ENCODE data around the gene CALU.

Gene CALU

DNA sequence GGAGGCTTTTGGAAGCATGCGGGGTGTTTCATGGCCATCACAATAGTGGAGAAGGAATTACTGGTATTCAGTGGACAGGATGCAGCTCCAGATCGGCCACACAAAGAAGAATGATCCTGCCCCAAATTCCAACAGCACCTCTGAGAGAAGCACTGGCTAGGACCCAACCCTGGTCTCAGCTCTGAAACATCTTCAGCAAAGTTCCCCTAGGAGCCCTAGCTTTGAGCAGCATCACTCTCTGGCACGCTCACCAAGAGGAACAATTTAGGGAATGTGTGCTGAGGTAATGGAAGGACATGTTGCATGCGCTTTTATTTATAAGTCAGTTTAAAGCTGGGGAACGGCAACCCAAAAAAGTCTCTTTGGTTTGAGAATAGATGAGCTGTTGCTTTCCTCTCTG, 42.0 kb downstream of the CALU start:
- no peak for FAIRE-seq
- DNase-seq (ENCODE audit: insufficient read length, low spot score) = no peak

DNA sequence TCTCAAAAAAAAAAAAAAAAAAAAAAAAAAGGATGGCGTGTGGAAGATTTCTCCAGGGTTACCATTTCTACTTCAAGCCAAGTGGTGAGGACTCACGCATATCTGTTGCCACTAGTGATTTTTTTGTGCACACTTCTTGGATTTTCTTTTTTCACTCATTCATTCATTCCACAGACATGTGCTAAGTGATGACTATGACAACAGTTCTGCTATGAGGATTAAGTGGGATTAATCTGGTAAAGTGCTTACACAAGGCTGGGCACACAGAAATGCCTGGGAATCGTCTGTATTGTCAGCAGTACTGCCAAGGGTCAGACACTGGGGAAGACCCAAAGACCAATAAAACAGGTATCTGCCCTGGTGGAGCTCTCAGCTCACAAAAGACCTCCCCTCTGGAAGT, 42.7 kb downstream of the CALU start:
- FAIRE-seq (no peak), DNase-seq (ENCODE audit: insufficient read length, low spot score) (no peak)

DNA sequence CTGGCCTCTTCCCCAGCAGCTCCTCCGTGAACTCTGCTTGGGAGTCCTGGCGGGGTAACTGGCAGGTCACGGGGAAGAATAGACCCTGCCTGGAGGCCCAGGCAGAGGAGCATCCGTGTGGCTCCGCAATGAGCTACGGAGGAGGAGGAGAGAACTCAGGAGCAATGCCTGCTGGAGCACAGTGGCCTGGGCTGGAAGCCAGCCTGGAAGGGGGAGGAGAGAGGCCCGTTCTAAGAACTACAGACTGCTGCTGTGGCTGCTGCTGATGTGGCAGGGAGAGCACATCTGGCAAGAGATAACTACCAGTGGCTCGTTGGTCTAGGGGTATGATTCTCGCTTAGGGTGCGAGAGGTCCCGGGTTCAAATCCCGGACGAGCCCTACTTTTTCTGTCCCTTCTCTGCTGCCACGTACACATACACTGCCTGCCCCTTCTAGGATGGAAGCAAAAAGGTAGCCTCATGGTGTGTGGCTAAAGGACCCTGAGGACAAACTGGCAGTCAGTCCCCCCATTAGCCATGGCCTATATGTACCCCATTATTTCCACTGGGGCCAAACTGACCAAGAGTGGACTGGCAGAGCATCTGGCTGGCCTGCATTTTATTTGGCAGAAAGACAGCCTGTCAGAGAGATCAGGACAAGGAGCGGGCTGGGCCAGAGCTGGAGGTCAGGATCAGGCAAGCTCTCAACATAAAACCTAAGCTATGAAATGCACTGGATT, 44.1 kb downstream of the CALU start:
- FAIRE-seq (no peak), DNase-seq (ENCODE audit: insufficient read length, low spot score) (no peak)

DNA sequence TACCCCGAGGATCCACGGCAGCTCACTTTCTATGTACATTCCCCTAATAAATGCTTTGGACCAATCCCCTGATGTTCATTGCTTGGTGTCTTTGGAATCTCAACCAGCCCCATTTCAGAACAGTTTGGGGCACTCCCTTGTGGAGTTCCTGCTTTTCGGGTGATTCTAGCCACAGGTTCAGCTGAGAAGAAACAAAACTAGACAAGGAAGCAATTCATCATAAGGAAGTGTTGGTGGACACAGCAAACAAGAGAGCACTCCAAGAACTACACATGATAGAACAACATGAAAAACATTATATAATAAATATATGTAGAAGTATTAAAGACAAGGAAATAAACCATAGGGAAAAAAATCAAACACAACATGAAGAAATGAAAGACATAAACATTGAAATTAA, 46.6 kb downstream of the CALU start:
- DNase-seq (ENCODE audit: insufficient read length, low spot score) (no peak), FAIRE-seq (no peak)

DNA sequence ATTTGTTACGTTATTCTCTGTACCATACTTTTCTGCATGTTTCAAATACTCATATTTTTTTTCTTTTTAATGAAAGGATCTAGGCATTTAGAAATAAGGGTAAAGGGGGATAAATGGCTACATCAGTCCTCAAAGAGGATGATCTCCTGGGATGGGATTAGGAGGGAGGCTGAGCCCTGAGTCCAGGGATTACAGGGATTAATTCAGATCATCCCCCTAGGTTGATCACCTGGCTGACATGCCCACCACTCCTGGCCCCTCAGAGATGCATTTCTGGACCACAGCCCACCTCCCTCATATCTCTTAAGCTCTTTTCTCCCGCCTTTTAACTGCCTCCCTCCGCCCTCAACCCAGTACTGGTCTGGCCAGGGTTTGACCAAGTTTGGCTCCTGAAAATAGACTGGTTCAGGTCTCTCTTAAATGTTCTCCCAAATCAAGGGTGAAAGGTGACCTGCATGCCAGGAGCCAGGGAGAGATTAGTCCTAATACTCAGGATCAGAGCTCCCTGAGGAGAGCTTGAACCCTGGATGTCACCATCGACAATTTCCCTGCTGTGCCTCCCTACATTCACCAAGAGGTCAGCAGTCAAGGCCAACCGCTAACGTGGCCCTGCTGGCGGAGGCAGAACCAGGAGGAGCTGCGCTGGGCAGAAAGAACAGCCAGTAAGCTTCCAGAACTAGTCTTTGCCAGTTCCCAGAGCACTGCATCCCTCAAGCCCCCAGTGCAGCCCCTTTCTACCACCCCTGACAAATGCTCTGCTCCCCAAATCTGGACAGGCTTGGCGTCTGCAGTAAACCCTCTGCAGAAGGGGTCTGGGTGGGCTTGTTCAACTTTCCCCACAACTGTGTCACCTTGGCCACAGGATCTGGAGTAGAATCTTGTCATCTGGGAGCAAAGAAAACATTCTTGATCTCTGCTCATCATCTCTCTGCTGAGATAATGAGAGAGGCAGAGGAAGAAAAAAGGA, 49.6 kb downstream of the CALU start:
- DNase-seq (ENCODE audit: insufficient read length, low spot score) (no peak), FAIRE-seq (no peak)

DNA sequence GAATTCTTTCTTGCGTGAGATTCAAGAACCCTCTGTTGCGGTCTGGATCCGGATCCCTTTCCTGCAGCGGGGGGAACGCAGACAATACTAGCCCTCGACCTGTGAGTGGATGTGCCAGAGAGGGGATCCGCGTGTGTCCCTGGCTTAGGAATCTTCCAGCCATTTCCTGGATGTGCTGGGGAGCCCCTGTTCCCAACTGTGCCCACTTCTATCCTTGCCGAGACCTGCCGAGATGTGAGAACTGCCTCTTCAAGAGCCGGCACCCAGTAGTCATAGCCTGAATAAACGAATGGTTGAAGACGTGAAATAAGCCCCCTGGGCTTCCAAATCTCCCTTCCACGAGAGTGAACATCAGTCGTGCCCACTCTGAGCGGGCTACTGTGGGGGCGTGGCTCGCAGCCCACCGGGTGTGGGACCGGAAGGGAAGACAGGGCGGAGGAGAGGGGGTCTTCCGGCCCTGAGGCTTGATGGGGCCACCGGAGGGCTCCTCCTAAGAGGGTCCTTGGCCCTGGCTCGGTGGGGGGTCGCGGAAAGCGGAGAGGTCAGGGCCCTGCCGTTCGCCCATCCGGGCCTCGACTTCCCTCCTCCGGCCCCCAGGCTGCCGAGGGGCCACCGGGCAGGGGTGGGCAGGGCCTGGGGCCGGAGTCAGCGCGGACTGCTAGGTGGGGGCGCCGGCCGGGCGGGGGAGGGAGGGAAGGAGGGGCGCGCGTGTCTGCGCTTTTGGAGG, 51.3 kb downstream of the CALU start:
- FAIRE-seq = no peak
- DNase-seq (ENCODE audit: insufficient read length, low spot score) = no peak

DNA sequence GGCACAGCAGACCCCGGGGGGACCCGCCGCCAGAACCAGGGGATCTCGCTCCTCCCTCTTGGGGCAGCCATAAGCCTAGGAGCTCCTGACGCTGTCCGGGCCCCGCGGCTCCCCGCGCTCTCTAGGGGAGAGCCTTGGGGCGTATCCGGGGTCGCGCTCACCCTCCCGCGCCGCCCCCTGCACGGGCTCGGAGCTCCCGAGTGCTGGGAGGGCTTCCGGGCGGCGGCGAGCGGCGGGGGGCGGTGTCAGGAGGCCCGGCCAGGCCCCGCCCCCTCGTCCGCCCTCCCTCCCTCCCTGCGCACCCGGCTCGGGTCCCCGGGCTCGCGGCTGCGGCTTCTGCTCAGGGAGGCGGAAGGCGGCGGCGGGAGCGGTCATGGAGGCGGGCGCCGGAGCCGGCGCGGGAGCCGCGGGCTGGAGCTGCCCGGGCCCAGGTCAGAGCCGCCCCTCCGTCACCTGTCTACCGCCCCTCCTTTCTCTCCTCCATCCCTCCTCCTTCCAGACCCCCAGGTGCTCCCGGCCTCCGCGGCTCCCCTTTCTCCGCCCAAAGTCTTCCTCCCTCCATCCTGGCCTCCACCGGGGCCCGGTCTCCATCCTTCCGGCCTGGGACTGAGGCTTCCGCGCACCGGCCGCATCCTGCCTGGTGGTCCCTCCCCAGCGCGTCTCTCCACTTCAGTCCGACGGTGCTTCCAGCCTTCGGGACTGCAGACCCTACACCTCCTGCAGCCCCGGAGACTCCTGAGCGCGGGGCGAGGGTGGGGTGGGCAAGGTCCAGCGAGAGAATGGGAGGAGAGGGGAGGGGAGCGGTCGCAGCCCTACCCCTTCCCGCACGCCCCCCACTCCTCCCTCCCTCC, 52.2 kb downstream of the CALU start, which contains the start of gene CCDC136:
Gene CCDC136, plus strand, starts transcription at position 848 of the 851 bp plus-strand sequence. CDS start 444 bp downstream, outside the sequence.
- peak; percentile 90 for DNase-seq (ENCODE audit: insufficient read length, low spot score)
- FAIRE-seq = peak; percentile 79

DNA sequence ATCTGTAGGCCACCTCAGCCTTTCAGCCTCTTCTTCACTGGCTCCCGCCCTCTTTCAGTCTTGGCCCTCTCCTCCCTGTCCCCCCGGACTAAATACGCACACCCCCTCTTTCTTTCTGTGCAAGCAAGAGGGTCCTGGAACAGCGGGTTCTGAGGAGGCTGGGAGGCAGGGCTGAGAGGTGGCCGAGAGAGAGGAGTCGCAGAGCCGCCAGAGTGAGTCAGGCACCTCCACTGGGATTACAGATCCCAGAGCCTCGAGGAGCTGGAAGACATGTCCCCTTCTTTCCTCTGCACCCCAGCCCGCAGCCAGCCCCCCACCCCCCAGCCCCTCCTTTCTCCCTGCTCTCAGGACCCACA, 52.8 kb downstream of the CALU start:
- DNase-seq (ENCODE audit: insufficient read length, low spot score) (no peak), FAIRE-seq (no peak)

DNA sequence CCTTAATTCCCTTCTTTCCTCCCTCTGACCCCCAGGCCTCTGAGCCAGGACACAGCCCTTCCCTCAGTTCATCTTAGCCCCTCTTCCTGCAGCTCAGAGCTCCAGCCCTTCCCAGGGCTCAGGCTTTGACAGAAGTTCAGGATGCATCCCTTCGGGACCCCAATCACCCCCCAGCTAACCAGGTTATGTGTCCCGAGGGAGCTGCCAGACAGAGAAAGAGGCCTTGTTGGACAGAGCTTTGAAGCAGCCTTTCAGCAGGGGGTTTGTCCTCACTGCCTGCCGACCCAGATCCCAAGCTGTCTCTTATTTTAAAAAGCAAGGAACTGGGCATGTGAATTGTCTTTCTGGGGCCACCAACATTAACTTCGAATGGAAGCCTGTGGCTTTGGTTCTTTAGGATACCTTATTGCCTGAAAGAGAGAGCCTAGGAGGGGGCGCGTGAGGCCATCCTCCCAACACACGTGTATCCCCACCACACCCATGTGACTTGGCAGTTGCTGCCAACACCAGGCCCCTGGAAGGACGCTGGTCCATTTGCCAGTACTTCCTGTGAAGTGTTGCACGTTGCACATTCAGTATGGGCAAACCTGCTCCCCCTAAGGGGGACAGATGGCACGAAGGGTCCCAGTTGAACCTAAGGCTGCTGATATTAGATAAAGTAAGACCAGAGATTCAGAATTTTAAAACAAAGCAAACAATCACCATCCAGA, 53.5 kb downstream of the CALU start:
- no peak for DNase-seq (ENCODE audit: insufficient read length, low spot score)
- no peak for FAIRE-seq

DNA sequence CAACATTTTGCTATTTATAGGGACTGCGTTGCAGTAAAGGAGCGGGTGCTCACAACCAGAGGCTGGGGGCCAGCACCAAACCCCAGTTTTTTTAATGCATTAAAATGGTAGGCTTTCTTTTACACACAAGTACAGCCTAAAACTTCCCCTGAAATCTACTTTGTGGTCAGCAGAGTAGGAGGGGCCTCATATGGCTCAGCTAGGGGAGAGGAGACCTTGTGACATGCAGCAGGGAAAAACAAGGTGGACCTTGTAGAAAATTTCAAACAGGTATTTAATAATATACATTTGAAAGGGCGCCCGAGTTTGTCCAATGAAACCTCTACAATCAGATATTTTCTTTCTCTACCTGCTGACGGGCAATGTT, 54.0 kb downstream of the CALU start:
- no peak for FAIRE-seq
- DNase-seq (ENCODE audit: insufficient read length, low spot score) = no peak

DNA sequence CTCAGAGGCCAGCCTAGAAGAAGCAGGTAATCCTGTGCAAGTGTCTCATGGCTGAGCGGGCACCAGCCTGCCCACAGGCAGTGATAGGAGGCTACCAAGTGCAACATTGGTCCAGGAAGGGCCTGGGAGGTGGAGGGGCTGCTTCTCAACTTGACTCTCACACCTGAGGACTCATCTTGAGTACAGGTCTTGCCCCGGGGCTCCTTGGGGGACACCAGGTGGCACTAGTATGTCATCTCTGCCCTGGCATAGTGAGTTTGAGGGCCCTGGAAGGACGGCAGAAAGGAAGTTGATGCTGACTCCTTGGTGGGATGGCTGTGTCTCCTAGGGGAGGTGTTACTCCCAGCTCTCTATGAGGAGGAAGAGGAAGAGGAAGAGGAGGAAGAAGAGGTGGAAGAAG, 54.9 kb downstream of the CALU start:
- DNase-seq (ENCODE audit: insufficient read length, low spot score) (no peak), FAIRE-seq (no peak)

DNA sequence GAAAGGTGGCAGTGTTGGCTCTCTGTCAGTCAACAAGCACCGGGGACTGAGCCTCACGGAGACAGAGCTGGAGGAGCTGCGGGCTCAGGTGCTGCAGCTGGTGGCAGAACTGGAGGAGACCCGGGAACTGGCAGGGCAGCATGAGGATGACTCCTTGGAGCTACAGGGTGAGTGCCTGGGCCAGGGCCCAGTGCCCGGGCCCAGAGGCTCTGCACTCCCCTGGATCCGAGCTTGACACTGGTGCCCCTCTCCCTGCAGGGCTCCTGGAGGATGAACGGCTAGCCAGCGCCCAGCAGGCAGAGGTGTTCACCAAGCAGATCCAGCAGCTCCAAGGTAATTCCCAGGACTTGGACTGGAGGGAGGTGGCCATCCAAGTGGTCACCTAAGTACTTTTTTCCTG, 55.3 kb downstream of the CALU start:
- FAIRE-seq = no peak
- DNase-seq (ENCODE audit: insufficient read length, low spot score) = no peak

DNA sequence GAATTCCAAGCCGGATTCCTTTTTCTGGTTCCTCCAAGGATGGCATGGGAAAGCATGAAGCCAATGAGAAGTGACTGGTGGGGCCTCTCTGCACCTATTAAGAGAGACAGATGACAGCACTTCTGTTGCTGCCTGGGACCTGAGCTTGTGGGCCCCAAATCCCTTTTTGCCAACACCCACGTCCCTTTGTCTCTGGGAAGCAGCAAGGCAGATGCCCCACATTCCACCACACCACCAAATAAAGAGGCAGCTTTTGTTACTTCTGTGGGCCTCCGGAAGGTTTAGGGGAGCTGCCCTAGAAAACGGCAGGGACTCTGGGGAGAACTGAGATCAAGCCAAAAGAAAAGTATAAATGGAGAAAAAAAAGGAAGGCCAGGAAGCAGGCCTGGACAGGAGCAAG, 56.0 kb downstream of the CALU start:
- no peak for FAIRE-seq
- DNase-seq (ENCODE audit: insufficient read length, low spot score) = no peak

DNA sequence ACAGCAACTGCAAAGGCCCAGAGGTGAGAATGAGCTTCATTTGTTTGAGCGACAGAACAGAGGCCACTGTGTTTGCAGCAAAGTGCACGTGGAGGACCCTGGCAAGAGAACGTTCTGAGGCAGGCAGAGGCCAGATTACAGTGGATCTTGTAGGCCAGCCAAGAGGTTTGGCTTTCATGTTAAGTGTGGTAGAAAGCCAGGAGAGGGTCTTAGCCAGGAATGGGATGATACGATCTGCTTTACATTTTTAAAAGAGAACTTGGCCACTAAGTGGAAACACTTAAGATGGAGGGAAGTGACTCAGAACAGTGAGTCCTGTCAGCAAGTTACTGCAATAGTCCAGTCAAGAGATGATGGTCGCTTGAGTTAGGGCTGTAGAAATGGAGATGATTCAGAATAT, 57.2 kb downstream of the CALU start:
- FAIRE-seq (no peak), DNase-seq (ENCODE audit: insufficient read length, low spot score) (no peak)

DNA sequence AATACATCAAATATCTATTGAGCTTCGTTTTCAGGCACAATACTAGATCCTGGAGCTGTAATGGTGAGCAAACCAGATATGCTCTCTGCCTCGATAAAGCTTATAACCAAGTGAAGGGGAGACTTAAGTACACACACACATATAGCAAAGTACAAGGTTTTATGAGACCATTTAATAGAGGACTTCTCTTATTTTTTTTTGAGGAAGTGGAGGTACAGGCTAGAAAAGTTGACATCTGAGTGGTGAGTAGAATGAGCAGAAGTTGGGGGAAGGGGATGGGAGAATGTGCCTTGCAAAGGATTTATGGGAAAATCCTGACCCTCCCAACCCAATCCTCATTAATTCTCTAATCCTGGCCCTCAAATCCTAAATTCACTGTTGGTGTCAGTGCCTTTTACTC, 60.3 kb downstream of the CALU start:
- FAIRE-seq = no peak

DNA sequence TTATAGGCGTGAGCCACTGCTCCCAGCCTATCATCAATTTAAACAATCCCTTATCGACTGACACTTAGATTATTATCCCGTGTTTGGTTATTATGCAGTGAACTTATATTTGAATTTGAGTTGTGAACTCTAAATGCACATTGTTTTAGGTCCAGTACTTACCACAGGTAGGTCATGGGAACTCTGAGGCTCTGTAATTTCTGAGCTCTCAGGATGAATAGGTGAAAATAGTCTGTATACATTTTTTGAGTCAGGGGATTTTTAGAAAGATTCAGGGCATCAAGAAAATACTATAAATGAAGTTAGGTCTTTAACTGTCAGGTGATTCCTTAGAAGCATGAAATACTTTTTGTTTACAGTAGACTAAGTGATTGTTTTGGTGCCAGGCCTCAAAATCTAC, 61.4 kb downstream of the CALU start:
- FAIRE-seq (no peak), DNase-seq (ENCODE audit: insufficient read length, low spot score) (no peak)

More for the DNA sequence above, 60.3 kb downstream of the CALU start:
- no peak for DNase-seq (ENCODE audit: insufficient read length, low spot score)

DNA sequence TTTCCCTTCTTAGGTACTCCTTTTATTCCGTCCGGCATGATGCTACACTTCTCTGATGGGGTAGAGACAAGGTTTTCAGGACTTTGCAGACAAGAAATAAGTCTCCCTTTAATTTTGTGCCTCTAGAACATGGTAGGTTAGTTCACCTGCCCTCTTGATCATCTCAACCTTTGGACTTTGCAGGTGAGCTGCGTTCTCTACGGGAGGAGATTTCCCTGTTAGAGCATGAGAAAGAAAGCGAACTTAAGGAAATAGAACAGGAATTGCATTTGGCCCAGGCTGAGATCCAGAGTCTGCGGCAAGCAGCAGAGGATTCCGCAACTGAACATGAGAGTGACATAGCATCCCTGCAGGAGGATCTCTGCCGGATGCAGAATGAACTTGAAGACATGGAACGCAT, 61.8 kb downstream of the CALU start:
- no peak for DNase-seq (ENCODE audit: insufficient read length, low spot score)
- no peak for FAIRE-seq

DNA sequence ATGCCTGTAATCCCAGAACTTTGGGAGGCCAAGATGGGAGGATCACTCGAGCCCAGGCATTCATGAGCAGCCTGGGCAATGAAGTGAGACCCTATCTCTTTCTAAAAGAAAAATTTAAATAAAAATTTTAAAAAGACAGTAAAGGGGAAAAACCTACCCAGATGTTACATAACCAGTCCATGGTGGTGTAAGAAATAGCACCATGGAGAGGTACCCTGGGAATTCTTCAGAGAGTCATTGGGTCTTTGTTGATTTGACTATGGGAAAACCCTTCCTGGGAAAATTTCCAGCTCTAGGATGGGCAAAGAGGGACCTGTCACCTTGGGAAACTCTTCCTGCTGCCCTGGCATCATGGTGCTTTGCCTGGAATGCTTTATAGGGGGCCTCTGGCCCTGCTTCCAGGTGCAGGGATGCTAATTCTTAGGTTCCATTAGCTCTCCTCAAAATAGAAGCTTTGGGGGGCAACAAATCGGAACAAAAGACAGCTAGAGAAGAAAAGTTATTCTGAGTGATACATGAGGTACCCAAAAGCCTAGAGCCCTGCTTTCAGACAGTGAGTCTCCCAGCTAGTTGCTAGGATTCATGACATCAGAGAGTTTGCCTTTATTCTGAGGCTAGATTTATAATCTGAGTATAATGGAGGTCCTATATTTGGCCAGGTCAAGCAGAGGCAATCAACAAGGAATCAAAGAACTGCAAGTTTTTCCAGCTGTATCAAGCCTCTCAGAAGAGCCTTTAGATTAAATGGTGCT, 62.7 kb downstream of the CALU start:
- FAIRE-seq (no peak), DNase-seq (ENCODE audit: insufficient read length, low spot score) (no peak)

DNA sequence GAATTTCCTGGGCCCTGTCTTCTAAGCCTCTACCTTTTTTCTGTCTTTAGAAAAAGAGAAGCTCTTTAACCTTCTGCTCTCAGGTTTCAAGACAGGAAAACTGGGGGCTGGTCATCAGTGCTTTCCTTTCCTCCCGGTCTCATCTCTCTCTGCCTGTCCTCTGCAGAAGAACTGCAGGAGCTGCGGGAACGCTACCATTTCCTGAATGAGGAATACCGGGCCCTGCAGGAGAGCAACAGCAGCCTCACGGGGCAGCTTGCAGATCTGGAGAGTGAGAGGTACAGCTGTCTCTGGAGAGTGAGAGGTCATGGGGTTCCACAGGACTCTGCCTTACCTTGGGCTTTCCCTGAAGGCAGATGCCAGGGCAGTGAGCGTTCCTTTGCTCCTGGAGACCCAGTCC, 65.3 kb downstream of the CALU start:
- DNase-seq (ENCODE audit: insufficient read length, low spot score) (no peak), FAIRE-seq (no peak)
